Stimulated activated CD4-positive, alpha-beta T cell treated with anti-CD3 and anti-CD28 coated beads, TNF-alpha, amount 100 ng/mL, for 48 hours (primary cell): ENCODE measurements around the gene ELOA.
"Not testable (repeated sequence)": the region's sequence is repeated elsewhere in the genome, so short reads cannot be mapped to it uniquely, and the experiment has no call there.

Experiments
- DNase-seq, 3 donors: peaks; one replicate each; pipeline ENCODE4 v3.0.0-alpha.2; 2020; ENCODE audit warnings: low read depth in 3 of 3

Gene ELOA

DNA sequence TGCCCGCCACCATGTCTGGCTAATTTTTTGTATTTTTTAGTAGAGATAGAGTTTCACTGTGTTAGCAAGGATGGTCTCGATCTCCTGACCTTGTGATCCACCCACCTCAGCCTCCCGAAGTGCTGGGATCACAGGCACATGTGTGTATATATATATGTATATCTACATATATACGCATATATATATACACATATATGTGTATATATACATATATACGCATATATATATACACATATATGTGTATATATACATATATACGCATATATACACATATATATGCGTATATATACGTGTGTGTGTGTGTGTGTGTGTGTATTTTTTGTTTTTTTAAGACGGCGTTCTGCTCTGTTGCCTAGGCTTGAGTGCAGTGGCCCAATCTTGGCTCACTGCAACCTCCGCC, 39.9 kb downstream of the ELOA start:
- not testable (repeated sequence) for DNase-seq

DNA sequence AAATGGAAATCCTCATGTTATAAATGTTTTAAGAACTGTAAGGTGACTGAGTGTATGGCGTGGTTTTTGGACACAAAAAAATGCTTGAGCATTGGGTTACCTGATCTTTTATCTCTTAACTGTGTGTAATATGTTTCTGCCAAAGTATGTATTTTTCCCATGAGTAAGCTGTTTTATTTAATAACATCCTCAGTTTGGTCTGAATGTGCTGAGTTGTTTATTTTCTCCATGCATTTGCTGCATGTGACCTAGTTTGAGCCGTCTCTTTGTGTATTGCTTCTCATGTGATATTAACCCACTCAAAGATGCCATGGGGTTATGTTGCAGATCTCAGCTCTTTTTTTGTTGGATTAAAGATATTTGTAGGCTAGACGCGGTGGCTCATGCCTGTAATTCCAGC, 41.6 kb downstream of the ELOA start:
- DNase-seq: no peak

DNA sequence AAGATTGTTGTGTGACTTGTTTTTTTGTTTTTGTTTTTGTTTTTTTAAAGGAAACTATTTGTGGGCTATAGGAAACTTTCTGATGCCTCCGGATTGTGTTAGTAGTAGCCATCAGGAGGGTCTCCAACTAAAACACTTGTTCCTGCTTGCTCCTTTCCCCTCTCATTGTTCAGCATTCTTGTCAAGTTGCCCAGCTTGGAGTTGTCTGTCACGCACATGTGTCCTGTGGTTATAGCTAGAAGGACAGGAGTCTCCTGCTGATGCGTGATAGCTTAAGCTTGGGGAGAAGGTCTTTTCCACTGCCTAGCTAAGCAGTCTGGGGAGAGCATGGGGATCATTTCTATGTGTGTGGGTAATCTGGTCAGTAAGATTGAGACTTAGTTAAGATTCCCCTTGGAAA, 44.4 kb downstream of the ELOA start:
- no peak for DNase-seq

DNA sequence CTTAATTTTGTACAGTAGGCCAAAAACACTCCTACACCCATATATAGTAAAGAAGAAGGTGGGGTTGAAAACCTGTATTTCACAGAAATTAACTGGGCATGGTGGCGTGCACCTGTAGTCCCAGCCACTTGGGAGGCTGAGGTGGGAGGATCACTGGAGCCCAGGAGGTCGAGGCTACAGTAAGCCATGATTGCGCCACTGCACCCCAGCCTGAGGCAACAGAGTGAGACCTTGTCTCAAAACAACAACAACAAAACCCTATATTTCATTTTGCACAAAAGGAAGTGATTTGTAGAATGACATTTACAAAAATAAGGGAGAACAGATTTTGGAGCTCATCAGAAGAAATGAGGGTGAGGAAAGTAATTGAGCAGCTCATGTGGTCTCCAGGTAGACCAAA, 45.4 kb downstream of the ELOA start:
- DNase-seq: no peak

DNA sequence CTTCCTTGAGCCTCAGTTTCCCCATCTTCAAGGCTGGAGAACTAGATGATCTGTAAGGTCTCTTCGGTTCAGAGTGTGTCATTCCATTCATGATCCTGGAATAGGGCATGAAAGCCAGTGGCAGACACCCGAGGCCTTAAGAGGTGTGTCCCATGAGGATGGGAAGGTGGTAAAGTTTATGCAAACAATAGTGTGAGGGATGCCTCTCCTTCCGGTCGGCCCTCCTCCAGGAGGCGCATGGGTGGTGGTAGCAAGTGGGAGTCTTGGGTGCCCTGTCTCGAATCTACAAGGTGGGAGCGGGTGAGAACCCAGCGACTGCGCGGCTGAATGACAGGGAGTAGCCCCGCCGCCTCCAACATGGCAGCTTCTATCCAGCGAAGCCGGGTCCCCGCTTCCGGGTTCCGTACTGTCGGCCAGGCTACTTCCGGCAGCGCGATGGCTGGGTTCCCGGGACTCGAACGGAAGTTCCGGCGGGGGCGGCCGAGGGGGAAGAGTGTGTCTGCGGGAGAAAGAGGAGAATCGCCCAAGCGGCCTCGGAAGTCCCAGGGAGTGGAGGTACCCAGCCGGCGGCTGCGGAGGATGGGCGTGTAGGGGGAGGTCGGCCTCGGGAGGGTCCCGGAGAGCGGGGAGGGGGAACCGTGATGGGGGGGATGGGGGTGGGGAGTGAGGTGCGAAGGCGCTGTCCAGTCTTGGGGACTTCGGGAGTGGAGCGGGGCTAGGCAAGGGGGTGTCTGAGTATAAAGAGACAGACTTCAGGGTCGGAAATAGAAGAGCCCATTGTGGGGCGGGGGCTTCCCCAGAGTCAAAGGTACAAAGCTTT, 47.6 kb downstream of the ELOA start, which contains the start of gene LYPLA2:
Gene LYPLA2, plus strand, starts transcription at position 450 of the 820 bp plus-strand sequence. CDS start 1,538 bp downstream, outside the sequence.
- DNase-seq: peak; percentile 81 to 83 (median 81)

DNA sequence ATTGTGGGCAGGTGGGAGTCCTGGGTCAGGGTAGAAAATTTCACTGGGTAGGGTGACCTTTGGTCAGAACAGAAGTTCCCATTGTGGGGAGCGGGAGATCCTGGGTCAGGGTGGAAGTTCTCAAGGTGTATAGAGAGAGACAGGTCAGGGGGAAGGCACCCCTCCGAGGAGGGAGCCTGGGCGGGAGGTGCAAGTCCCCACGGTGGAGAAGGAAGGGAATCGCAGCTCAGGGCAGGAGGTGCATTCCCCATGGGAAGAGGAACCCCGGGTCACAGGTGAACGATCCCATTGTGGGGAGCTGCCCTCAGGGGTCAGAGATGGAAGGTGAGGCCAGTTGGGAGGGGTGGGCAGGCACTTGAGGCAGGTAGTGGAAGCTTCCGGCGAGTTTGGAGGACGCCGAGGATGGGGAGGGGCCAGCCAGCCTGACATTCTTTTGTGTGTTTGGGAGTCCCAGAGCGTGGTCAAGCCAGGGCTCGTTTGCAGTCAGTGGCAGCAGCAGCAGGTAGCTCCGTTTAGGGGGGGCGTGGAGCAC, 48.3 kb downstream of the ELOA start:
- peak in 1 of 3 donors; percentile 25 for DNase-seq

DNA sequence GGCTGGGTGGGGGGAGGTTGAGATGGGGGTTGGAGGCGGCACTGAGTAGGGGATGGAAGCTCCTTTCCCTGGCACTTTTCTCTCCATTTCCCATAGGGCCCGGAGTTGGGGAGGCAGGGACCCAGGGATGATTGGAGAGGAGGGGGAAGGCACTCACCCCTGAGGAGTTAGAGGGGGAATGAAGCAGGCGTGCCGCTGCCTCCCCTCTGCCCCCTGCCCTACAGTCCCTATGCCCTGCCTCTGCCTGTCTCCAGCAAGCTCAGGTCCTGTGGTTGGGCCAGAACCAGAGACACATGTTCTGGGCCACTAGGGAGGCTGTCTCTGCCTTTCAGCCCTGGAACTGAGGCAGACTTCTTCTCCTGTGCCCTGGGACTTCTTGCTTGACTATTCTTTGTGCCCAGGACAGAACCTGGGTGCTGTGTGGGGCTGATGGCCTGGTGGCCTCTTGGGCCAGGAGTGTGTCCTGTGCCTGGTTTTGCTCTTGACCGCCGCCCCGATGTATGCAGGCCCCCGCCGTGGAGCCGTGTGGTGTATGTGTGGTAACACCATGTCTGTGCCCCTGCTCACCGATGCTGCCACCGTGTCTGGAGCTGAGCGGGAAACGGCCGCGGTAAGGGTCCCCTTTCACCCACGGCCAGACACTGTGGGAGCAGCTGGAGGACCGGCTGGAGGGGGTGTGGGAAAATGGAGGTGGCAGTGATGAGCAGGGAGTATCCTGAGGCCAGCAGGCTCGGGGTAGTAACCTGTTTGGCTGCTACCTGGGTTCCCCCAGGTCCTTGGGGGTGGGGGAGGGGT, 49.1 kb downstream of the ELOA start:
- no peak for DNase-seq

DNA sequence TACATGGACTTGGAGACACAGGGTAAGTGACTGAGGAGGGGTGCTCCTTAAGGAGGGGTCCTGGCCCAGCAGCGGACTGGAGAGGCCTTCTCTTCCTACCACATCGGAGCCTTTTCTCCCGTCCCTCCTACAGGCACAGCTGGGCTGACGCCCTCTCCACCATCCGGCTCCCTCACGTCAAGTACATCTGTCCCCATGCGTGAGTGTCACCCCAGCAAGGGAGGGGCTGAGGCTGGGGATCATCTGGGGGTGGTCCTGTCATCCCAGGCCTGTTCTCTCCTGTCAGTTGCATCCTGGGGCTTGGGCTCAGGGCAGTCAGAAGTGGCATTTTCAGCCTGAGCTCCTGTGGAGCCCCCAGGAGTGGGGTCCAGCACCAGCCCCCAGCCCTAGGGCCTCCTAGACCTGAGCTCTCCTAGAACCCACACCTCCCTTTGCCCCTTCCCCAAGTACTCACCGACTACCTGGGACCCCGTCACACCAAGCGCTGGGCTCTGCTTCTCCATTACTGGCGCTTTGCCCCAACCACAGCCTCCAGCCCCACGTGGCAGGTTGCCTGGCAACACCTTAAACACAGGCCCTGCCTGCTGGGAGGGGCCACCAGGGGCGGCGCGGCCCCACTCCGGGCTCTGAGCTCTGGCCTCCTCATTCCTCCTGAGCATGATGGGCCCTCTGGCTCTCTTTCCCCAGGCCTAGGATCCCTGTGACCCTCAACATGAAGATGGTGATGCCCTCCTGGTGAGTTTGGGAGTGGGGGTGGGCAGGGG, 49.9 kb downstream of the ELOA start:
- no peak for DNase-seq

DNA sequence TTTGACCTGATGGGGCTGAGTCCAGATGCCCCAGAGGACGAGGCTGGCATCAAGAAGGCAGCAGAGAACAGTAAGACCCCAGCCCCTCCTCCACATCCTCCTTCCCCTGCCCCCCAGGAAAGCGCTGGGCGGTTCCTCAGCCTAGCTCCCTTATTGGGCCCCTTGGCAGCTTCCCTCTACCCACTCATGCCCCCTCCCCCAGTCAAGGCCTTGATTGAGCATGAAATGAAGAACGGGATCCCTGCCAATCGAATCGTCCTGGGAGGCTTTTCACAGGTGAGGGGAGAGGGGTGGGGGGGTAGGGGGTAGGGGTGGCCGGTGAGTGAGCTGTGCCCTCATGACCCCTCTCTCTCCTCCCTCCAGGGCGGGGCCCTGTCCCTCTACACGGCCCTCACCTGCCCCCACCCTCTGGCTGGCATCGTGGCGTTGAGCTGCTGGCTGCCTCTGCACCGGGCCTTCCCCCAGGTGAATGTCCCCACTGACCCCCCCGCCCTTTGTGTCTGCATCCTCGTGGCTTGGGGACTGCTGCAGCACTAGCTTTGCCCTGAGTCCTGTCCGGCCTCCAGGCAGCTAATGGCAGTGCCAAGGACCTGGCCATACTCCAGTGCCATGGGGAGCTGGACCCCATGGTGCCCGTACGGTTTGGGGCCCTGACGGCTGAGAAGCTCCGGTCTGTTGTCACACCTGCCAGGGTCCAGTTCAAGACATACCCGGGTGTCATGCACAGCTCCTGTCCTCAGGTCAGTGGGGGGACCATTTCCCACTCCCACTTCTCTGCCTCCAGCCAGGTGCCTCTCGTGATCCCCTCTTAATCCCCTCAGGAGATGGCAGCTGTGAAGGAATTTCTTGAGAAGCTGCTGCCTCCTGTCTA, 50.8 kb downstream of the ELOA start:
- no peak for DNase-seq

DNA sequence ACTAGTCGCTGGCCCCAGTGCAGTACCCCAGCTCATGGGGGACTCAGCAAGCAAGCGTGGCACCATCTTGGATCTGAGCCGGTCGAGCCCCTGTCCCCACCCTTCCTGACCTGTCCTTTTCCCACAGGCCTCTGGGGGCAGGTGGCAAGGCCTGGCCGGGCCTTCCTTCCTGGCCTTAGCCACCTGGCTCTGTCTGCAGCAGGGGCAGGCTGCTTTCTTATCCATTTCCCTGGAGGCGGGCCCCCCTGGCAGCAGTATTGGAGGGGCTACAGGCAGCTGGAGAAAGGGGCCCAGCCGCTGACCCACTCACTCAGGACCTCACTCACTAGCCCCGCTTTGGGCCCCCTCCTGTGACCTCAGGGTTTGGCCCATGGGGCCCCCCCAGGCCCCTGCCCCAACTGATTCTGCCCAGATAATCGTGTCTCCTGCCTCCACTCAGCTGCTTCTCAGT, 51.5 kb downstream of the ELOA start:
- not testable (repeated sequence) for DNase-seq

DNA sequence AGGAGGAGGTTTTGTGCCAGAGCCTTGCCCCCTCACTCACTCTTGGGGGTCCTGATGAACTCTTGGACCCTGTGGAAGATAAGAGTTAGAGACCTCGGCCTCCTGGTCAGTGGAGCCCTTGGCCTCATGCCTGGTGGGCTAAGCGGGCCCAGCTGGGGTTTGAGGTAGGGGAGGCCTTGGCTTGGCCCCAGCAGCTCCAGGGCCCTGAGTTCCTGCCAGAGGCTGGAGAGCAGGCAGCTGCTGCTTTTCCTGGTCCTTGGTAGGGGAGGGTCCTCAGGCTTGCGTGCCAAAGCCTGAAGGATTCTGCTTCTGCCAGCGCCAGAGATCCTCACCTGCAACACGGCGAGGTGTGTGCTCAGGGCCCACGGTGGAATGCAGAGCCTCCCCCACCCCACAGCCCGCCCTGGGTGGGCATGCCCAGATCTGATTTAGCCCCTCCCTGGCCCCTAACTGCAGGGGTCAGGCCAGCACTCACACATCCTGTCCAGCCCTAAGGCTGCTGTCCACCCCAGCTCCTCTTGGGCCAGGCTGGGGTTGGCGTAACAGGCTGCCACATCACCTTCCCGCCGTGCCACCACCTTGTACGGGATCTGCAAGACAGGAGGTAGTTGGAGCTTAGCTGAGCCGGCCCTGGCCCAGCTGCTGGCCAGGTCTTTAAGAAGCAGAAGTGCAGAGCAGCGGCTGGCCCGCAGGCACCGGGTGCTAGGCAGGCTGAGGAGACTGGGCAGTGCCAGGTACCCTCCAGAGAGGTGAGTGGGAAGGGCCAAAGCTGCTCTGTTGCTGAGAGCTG, 52.6 kb downstream of the ELOA start:
- DNase-seq: no peak

DNA sequence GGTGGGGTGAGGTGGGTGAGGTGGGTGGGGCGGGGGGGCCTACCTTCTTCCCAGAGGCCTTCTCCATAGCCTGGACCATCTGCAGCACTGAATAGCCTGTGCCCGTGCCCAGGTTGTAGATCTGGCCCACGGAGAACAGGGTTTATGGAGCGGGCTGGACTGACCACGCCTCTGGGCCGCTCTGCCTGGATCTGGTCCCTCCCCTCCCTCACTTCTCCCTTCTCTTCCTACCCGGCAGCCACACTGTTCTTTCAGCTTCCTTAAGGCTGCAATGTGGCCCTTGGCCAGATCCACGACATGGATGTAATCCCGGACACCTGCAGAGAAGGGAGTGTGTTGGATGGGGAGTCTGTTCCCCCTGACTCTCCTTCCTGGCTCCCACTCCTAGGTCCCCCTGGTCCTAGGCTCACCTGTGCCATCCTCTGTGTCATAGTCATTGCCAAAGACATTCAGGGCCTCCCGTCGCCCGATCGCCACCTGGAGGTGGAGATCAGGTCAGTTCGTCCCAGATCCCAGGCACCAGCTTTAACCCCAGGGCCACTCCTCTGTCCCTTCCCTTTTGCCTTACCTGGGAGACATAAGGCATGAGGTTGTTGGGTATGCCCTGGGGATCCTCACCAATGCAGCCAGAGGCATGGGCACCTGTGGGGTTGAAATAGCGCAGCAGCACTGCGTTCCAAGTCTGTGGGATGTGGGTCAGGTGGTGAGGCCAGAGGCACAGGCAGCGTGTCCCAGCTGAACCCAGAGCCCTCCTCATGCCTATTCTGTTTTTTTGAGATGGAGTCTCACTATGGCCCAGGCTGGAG, 53.4 kb downstream of the ELOA start:
- no peak for DNase-seq

DNA sequence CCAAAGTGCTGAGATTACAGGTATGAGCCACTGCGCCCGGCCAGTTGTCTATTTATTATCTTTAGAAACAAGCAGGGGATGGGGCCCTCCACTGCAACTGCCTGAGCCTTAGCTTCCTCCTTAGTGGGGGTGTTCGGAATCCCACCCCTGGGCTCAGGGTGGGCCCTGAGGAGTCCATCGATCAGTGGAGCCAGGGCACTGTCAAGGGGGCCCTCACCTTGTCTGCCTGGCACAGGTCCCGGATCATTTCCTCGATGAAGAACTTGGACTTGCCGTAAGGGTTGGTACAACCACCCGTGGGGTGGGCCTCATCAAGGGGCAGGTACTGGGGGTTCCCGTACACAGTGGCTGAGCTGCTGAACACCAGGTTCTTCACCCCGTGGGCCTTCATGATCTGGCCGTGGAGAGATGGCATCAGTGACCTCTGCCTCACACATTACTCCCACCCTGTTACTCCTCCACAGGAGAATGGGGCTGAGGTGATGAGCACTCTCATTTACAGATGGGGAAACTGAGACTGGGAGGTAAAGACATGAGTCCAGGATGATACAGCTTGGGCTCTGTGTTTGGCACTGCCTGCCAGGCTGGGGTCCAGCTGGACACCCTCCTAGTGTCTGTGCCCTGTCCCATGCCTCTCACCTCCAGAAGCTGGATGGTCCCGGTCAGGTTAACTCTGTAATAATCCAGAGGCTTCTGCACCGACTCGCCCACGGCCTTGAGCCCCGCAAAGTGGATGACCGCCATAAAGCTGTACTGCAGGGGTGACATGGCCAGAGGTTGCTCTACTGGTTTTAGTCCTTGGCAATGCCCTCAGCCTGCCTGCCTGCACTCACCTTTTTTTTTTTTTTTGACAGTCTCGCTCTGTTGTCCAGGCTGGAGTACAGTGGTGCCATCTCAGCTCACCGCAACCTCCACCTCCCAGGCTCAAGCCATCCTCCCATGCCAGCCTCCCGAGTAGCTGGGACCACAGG, 54.5 kb downstream of the ELOA start:
- DNase-seq: no peak

DNA sequence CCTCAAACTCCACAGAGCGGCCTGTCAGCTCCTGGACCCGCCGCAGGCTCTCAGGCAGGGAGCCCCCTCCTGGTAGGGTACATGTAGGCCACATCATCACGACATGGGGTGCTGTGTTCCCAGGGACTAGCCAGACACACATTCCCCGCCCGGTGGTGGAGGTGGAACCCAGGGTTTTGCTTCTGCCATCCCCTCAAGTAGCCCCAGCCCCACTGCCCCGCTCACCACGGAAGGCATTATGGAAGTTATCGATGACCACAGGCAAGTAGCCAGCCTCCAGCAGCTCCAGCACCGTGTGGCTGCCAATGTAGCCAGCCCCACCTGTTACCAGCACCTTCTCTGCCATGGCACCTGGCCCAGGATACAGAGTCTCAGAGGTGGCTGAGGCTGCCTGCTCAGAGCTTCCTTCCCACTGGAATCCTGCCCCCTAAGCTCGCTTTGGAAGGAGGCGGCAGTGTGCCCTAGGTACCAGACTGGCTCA, 55.4 kb downstream of the ELOA start:
- DNase-seq: no peak

DNA sequence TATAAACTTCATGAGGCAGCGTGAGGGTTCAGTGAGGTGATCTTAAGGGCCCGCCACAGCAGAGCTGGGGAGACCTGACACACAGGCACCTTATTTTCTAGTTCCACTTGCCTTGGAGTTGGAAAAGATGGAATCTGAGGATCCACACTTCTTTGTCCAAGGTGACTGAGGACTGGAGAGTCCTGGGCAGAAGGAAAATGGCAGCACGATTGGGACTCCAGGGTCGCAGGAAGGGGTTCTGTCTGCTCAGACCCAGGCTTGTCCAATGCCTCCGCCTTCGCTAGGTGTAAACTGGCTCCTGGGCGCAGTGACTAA, 55.9 kb downstream of the ELOA start:
- no peak for DNase-seq

DNA sequence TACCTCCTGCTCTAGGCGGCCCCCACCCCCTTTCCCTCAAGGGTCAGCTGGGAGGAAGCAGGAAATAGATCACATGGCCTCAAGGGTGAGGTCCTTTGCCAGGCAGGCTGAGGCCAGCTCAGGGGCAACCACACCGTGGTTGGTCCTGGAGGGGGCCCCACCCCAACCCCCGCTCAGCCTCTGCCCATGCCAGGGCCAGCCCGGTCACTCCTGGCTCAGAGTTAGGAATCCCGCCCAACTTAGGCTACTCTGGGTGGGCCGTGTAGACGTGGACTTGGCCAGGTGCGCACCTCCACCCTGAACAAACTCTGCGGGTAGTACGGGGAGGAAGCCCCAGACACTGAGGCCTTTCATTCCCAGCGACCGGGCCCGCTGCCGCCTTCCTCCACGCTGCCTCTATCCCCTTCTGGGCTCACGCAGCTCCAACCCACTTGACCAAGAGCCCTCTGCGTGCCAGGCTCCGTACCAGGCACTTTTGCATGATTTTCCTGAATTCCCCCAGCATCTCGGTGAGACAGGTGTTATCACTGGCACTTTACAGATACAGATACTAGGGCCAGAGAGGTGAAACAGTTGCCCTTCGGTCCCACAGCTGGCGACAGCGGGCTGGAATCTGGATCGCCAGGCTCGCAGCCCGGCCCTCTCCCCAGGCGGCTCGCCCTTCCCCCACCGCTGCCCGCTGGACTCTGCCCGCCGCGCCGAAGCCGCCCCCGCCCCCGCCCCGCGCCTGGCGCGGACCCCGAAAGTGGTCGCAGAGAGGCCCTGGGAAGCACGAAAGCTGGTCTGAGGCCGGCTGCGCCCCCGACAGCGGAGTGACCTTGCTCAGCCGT, 56.5 kb downstream of the ELOA start:
- DNase-seq: peak in 1 of 3 donors; percentile 27
